Peyer's patch (tissue), 4 donors: Measurements from ENCODE around the gene PODXL2. TPM values are rescaled to one million over a fixed set of nuclear protein-coding genes. Genes with fewer than 3 reads are reported as not detected.

Source experiments
- DNase-seq, 3 donors: peaks; one replicate each; pipeline ENCODE4 v3.0.0-alpha.2; 2017 to 2019
- H3K27ac ChIP-seq, 4 donors: fragments of 200-600 bp; sonication (generic); one replicate each; pipeline ENCODE4 v1.5.1; 2016 to 2019
- H3K27me3 ChIP-seq, 2 donors: fragments of 200-600 bp; sonication (generic); one replicate each; pipeline ENCODE4 v1.5.1; 2019
- H3K36me3 ChIP-seq, 3 donors: fragments of 200-600 bp; sonication (generic); one replicate each; pipeline ENCODE4 v1.5.1; 2016 to 2019
- H3K4me1 ChIP-seq, 4 donors: fragments of 200-600 bp; sonication (generic); one replicate each; pipeline ENCODE4 v1.5.1; 2016 to 2019
- H3K4me3 ChIP-seq, 4 donors: fragments of 200-600 bp; sonication (generic); 1 replicate in 3 of 4; 2 replicates in 1 of 4; pipeline ENCODE4 v1.5.1; 2016 to 2019; ENCODE audit warnings: mild to moderate bottlenecking in 1 of 4
- H3K9me3 ChIP-seq, 4 donors: fragments of 200-600 bp; sonication (generic); one replicate each; pipeline ENCODE4 v1.5.1; 2016 to 2019; ENCODE audit warnings: mild to moderate bottlenecking in 1 of 4
- POLR2A ChIP-seq, 2 donors: fragments of 450-650 bp; IDR thresholded peaks; one replicate each; pipeline ENCODE4 v1.5.1; 2017; ENCODE audit warnings: antibody characterized with exemption in 2 of 2, mild to moderate bottlenecking in 2 of 2, moderate library complexity in 2 of 2
- total RNA-seq, 4 donors: library from RNA; depleted of rRNA; stranded (reverse); fragments of >200 nt; gene quantifications; one replicate each; pipeline ENCODE4 v1.1.0, GENCODE V29; 2016
- TF ChIP-seq, protein P1 (sequence below), 6 experiments: fragments of 450-650 bp in 4 of 6; fragments of 200-600 bp in 2 of 6; sonication (generic) in 1 of 6; IDR thresholded peaks; one replicate each; pipeline ENCODE4 v1.5.1; 2017 to 2019; ENCODE audit warnings: antibody characterized with exemption in 6 of 6, mild to moderate bottlenecking in 3 of 6, moderate library complexity in 1 of 6

PODXL2 gene
- total RNA-seq, 4 donors from 2014 or later, result 7.4 to 15.6 (median 9.9) TPM

GRCh38 chr3:127587876-127588275, 41.1 kb upstream of the PODXL2 start:
- TF ChIP-seq, protein P1, sequence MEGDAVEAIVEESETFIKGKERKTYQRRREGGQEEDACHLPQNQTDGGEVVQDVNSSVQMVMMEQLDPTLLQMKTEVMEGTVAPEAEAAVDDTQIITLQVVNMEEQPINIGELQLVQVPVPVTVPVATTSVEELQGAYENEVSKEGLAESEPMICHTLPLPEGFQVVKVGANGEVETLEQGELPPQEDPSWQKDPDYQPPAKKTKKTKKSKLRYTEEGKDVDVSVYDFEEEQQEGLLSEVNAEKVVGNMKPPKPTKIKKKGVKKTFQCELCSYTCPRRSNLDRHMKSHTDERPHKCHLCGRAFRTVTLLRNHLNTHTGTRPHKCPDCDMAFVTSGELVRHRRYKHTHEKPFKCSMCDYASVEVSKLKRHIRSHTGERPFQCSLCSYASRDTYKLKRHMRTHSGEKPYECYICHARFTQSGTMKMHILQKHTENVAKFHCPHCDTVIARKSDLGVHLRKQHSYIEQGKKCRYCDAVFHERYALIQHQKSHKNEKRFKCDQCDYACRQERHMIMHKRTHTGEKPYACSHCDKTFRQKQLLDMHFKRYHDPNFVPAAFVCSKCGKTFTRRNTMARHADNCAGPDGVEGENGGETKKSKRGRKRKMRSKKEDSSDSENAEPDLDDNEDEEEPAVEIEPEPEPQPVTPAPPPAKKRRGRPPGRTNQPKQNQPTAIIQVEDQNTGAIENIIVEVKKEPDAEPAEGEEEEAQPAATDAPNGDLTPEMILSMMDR (IDR thresholded peaks at IDR 0.05), result no peak
- TF ChIP-seq POLR2A (IDR thresholded peaks at IDR 0.05), result no peak

GRCh38 chr3:127588806-127589577, 40.0 kb upstream of the PODXL2 start:
- H3K9me3 ChIP-seq, result no peaks in the 10 kb centered on the region
- peak overlapping the region; percentile 86 to 97 (median 92) for H3K27ac ChIP-seq
- no peak for TF ChIP-seq POLR2A (IDR thresholded peaks at IDR 0.05)
- TF ChIP-seq, protein P1 (IDR thresholded peaks at IDR 0.05), result no peak
- no peaks in the 10 kb centered on the region for H3K36me3 ChIP-seq
- H3K27me3 ChIP-seq, result no peaks in the 10 kb centered on the region
- peaks cover 0 to 43% (median 13%) of the 10 kb centered on the region in 4 donors for H3K4me1 ChIP-seq
- no peak for DNase-seq
- H3K4me3 ChIP-seq, result peak overlapping the region; percentile 80 to 97 (median 94)

More at GRCh38 chr3:127587876-127588275, 41.1 kb upstream of the PODXL2 start:
- no peak for DNase-seq
- Histone ChIP-seq H3K27me3 (no peaks in the 10 kb centered on the region), H3K4me1 (peaks cover 0 to 43% (median 13%) of the 10 kb centered on the region in 4 donors), H3K36me3 (no peaks in the 10 kb centered on the region), H3K9me3 (no peaks in the 10 kb centered on the region), H3K4me3 (no peak overlapping the region), H3K27ac (no peak overlapping the region)

DNA sequence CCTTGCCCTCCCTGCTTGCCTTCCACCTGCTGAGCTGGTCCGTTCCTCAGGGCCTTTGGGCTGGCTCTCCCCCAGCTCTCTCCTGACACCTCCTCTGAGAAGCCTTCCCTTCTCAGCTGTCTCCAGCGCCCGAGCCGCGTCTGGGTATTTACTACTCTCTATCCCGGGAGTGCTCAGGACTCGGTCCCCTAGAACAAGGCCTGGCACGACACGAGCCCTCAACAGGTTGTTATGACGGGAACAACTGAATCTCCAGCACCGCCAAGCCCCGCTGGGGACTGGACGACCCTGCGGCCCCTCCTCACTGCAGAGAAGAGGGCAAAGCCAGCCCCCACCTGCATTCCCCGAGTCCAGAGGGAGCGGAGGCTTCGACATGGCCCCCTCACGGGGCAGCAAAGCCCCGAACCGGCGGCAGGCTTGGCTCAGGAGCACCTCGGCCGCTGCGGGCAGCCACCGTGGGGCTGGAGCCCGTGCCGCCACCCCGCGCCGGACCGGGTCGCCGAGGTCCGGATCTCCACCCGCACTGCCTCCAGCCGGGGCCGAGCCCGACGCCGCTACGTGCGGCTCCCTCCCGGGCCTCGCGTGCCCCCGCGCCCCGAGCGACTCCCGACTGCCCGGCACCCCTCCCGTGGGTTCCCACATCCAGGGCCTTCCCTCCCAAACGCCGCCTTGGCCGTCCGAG, 39.2 kb upstream of the PODXL2 start:
- DNase-seq, result peak in 2 of 3 donors; percentile 54 to 56
- Histone ChIP-seq H3K27me3 (no peaks in the 10 kb centered on the region), H3K36me3 (no peaks in the 10 kb centered on the region), H3K27ac (peak overlapping the region; percentile 86 to 97 (median 92)), H3K9me3 (no peaks in the 10 kb centered on the region), H3K4me3 (peak overlapping the region; percentile 80 to 97 (median 94)), H3K4me1 (peaks cover 0 to 43% (median 13%) of the 10 kb centered on the region in 4 donors)
- peak in 1 of 2 donors; percentile 2 for TF ChIP-seq POLR2A (IDR thresholded peaks at IDR 0.05)
- TF ChIP-seq, protein P1 (IDR thresholded peaks at IDR 0.05), result no peak

DNA sequence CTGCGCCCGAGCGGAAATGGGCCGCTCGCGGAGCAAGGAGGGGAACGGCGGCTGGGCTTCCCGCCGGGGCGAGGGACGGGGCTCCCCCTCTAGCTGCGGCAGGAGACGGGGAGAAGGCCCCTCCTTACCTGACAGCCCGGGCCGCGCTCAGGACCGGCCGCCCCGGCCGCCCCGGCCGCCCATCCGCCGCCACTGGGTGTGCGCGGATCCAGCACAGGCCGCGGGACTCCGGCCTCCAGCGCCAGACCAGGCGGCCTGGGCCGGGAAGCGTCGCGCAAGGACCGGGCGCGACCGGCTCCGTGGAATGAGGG, 38.7 kb upstream of the PODXL2 start:
- peaks cover 0 to 43% (median 13%) of the 10 kb centered on the region in 4 donors for H3K4me1 ChIP-seq
- H3K36me3 ChIP-seq, result no peaks in the 10 kb centered on the region
- H3K4me3 ChIP-seq, result peak overlapping the region; percentile 80 to 97 (median 94)
- peak in 1 of 3 donors; percentile 60 for DNase-seq
- H3K27ac ChIP-seq, result peak overlapping the region; percentile 86 to 97 (median 92)
- H3K9me3 ChIP-seq, result no peaks in the 10 kb centered on the region
- TF ChIP-seq, protein P1 (IDR thresholded peaks at IDR 0.05), result peak in 2 of 6 experiments; percentile 1 to 8
- TF ChIP-seq POLR2A (IDR thresholded peaks at IDR 0.05), result peak in 1 of 2 donors; percentile 55
- no peaks in the 10 kb centered on the region for H3K27me3 ChIP-seq

- peak; percentile 88 to 95 (median 90) for DNase-seq
- peak within 1 kb of the TSS; percentile 86 to 97 (median 92) for H3K27ac ChIP-seq
- peak; percentile 7 to 59 for TF ChIP-seq POLR2A (IDR thresholded peaks at IDR 0.05)
- TF ChIP-seq, protein P1 (IDR thresholded peaks at IDR 0.05), result peak in 4 of 6 experiments; percentile 12 to 64 (median 44)
- H3K9me3 ChIP-seq, result no peaks in the 10 kb centered on the region
- H3K4me1 ChIP-seq, result peaks cover 0 to 43% (median 13%) of the 10 kb centered on the region in 4 donors
- no peaks in the 10 kb centered on the region for H3K36me3 ChIP-seq
- no peaks in the 10 kb centered on the region for H3K27me3 ChIP-seq
- H3K4me3 ChIP-seq, result peak within 1 kb of the TSS; percentile 80 to 97 (median 94)
These were observed 38.2 kb upstream of the PODXL2 start, which contains the start of gene TPRA1 for GRCh38 chr3:127590593-127591465. TPRA1 (minus strand) TSS chr3:127590733; CDS start chr3:127580146, 10,587 bp downstream.
